ENCODE data around the gene CCDC50.

The CCDC50 gene

DNA sequence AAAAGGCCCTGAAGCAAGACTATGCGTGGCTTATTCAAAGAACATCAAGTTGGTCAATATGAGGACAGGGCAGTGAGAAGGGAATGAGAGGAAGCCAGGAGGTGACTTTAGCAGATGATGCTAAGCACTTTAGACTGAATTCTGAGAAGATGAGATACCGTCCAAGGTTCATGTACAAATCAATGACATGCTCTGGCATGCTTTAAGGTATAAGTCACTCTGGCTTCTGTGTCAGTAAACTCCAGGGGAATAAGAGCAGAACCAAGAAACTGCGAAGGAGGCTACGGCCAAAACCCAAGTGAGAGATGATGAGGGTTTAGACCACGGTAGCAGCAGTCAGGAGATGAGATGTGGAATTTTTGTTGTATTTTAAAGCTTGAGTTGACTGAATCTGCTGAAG lies 8.9 kb upstream of the CCDC50 start:
- DNase-seq, result no peak

DNA sequence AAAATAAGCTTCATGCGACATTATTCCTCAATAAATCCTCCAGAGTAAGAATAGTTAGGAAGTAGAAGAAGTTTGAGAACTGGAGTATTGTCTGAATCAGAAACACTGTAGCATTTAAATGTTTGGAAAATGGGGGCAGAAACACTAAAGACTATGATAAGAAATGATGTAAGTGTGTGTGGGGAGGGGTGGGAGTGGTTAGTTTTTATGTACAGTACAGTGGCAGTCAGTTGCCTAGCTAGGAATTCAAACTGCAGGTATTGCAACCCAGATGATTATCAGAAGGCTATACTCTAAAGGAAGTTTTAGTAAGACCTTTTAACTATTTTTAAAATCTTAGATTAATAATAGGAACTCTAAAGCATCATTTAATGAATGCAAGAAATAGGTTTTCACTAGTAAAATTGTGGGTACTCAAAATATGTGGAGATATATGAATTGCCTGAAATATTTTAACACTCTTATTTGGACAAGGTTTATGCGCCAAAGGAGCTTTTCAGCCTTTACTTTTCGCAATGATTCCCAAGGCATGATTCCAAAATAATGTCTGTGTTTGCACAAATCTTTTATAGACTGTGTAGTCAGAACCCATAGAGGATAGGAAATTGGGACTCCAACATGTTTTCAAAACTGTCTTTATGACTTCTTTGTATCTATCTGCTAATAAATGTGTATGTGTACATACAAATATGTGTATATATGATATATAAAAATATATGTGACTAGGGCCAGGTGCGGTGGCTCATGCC lies 8.0 kb upstream of the CCDC50 start:
- DNase-seq, result no peak

DNA sequence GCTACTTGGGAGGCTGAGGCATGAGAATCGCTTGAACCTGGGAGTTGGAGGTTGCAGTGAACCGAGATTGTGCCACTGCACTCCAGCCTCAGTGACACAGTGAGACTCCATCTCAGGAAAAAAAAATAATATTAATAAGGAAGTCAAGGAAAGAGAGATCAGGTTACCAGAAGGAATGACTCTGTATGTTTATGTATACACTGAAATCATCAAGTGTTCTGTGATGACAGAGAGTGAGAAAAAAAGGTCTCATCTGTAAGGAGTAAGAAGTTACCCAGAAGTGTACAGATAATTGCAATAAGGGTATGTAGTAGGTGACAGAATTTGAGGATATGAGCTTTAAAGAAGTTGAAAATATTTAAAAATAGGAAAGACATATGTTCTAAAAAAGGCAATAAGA lies 4.3 kb upstream of the CCDC50 start:
- no peak for DNase-seq

DNA sequence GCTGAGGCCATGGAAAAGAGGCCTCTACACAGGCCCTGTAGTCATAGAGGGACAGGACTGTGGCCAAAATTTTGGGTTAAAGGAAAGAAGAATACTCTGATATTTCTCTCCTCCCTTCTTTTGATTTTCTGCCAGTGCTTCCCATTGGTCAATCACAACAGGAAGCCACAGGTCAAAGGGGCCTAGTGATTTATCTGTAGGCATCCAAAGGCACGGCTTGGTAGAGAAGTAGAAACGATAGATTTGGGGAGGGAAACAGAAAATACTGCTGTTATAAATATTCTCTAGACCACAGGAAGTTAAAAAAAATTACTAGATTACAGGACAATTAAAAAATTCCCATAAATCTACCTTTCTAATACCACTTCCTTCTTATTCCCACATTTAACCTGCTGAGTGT lies 1.7 kb upstream of the CCDC50 start:
- no peak for DNase-seq

DNA sequence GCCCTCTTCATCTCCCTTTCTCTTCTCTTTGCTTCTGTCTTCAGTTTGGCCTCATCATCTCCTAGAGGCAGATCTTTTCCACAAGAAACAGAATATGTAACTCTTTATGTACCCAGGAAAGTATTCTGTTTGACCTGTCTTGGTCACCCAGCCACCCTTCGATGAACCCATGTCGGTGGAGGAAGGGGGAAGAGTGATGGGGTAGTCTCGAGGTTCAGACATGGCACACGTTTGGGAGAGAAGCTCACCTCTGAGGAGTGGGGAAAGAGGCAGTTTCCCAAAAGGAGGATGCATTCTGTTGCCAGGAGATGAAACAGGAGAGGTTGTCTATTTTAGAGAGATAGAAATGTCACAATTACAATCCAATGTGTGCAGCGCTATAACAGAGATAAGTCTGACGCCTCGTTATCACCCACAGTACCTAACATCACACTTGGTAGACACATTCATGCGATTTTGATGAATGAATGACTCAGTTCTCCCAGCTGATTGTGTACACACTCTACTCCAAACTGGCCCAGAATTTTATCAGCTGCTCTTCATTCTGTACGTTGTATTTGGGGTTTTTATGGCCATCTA lies 722 bp upstream of the CCDC50 start:
- DNase-seq, result no peak

GRCh38 chr3:191329654-191330529 lies 698 bp downstream of the CCDC50 start, which contains the start of gene UTS2B:
UTS2B (minus strand) TSS chr3:191330526; CDS start chr3:191282189, 48,337 bp downstream.
- DNase-seq, result no peak

- DNase-seq, result no peak
Measured at GRCh38 chr3:191330530-191331048, 1.4 kb downstream of the CCDC50 start.

DNA sequence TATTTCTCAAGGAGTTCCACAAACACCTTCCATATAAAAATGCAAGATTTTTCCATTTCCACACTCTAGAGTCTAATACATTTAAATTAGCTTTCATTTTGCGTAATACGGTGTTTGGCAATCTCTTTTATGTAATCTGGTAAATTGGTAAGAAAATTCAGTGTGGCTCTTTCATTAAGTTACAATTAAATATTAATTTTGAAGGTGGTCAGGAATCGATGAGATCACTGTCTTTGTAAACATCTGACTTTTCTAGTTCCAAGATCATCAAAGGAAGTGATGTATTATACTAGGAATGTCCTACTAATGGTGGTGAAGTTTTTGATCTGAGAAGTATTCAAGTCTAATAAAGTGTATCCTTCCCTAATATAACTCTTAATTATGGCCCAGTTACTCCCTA lies 2.2 kb downstream of the CCDC50 start:
- no peak for DNase-seq

GRCh38 chr3:191333298-191333880 lies 4.2 kb downstream of the CCDC50 start:
- DNase-seq, result no peak

- DNase-seq, result no peak
Measured at GRCh38 chr3:191334346-191334893, 5.2 kb downstream of the CCDC50 start.

GRCh38 chr3:191336833-191337232 lies 7.6 kb downstream of the CCDC50 start:
- no peak for DNase-seq

DNA sequence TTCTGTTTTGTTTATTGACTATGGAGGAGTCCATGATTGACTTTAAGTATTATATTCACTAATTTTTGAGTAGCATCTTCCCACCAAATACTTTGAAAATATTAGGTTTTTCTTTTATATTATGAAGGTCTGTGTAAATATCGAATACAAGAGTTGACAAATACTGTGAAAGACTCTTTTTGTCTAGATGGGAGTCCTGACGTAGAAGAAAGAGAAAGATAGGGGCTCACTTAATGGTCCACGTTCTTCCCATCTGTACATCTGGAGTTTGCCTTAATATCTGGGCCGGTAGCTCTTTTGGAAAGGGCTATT lies 8.9 kb downstream of the CCDC50 start:
- DNase-seq, result no peak

DNA sequence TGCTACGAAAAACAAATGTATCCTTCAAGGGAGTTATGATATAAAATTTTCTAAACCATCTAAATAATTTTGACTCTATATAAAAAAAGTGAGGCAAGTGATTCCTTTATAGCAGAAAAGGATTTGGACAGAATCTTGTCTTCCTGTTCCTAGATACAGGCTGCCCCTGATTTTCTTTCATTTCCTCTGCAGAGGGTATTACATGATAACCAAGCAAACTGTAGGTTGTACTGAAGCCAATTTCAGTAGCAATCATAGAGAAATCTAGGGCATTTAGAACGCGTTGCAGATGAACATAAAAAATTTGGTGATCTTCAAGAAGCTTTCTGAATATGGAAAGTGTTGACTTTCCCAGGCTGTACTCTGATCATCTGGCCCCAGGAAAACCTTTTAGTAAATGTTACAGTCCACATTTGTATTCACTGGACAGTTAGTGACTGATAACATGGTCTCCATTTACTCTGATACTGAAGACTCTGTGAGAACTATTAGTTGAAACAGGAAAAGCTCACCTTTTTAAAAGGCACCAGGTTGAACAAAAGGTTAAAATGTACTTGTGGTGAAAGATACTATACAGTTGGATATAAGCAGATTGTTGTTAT lies 10.2 kb downstream of the CCDC50 start:
- no peak for DNase-seq

DNA sequence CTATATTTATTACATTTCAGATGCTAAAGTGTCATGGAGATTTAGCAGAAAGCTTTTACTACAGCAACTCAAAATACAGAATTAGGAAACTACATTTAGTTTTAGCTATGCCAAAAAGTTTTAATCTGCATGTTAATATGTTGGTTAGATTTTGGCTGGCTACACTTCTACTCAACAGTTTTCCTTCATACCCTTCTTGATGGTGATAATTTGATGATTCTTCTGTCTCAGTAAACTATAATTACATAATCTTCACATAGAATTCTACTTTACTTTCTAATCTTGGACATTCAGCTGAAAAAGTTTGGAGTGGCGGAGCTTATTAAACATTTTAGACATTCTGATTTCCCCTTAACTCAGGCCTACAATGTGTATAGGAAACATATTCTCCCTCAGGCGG lies 11.2 kb downstream of the CCDC50 start:
- no peak for DNase-seq

- no peak for DNase-seq
Measured at GRCh38 chr3:191340966-191341365, 11.8 kb downstream of the CCDC50 start.

GRCh38 chr3:191342006-191342405 lies 12.8 kb downstream of the CCDC50 start:
- DNase-seq, result no peak

- no peak for DNase-seq
Measured at GRCh38 chr3:191342411-191342810, 13.2 kb downstream of the CCDC50 start.

GRCh38 chr3:191343115-191343514 lies 13.9 kb downstream of the CCDC50 start:
- no peak for DNase-seq

DNA sequence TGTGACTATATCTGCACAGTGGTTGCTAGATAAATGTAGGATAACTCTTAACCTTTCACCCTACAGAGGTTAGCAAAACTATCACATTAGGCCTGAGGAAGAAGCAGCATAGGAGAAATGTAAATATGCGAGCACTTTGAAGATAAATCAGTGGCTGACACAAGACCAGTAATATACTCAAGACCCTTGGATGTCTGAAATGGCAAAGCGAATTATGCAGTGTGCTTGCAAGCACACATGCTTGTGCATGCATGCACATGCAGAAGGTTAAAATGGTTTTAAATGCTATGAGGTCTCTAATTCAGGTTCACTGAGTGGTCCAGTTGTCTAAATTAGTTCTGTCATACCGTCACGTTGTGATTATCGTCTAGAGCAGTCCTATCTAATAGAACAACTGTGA lies 14.7 kb downstream of the CCDC50 start:
- no peak for DNase-seq

DNA sequence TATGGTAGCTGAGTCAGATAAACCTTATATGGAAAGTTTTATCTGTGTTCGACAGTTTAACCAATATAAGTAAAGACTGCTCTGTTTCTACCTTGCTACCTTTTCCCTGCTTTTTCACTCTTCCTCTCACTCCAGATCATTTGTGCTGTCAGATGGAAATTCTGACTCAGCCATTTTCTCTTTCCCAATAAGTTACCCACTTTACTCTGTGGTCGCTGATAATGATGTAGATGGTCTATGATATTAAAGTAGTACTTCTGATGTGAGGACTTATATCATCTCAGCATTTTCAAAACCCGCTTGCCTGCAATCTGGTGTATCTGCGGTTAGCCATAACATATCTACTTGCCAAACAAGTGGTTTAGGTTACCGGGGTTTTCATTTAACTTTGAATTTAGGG lies 16.1 kb downstream of the CCDC50 start:
- DNase-seq, result no peak

DNA sequence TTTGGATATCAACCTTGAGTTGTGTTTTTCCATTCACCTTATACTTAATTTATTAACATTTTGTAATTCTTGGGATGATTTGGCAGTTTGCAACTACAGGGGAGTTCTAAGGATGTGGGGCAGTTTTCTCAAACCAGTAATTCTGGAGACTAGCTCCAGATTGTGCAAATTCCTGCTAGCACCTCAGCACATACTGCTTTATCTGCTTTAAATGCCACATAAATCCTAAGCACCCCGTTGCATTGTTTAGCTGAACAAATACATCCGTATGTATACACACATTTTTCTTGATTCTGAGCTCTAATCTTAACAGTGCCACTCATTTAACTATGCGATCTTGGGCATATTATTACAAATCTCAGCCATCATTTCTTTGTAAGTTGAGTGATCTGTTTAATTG lies 18.0 kb downstream of the CCDC50 start:
- DNase-seq, result no peak

DNA sequence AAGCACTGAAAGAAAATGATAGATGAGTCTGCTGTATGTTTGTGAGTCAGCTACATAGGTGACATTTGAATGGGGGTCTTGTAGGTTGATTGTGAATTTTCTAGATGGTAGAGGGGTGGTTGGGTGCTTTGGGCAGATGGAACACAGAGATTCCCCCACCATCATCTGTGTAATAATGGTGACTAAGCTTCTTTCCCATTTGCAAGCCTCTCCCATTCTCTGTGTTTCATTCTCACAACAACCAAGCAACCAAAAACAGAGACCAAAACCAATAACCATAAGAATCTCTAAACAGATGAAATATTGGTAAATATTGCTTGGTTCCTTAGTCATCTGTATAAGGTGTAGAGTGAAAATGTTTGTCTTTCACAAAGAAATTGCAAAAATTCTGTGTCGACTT lies 18.9 kb downstream of the CCDC50 start:
- no peak for DNase-seq

Data from activated naive CD4-positive, alpha-beta T cell treated with anti-CD3 and anti-CD28 coated beads, Interleukin-2, amount 50 U/mL, for 16 hours (primary cell).